HG03135 (cell line): ENCODE measurements around the gene NFIA.

Experiments
- ATAC-seq: cut with Tn5 transposase; IDR thresholded peaks from one replicate; pipeline ENCODE4 v1.9.1; 2021; ENCODE audit warnings: mild to moderate bottlenecking, moderate library complexity; ENCODE audit not compliant: unreplicated experiment

Gene NFIA

DNA sequence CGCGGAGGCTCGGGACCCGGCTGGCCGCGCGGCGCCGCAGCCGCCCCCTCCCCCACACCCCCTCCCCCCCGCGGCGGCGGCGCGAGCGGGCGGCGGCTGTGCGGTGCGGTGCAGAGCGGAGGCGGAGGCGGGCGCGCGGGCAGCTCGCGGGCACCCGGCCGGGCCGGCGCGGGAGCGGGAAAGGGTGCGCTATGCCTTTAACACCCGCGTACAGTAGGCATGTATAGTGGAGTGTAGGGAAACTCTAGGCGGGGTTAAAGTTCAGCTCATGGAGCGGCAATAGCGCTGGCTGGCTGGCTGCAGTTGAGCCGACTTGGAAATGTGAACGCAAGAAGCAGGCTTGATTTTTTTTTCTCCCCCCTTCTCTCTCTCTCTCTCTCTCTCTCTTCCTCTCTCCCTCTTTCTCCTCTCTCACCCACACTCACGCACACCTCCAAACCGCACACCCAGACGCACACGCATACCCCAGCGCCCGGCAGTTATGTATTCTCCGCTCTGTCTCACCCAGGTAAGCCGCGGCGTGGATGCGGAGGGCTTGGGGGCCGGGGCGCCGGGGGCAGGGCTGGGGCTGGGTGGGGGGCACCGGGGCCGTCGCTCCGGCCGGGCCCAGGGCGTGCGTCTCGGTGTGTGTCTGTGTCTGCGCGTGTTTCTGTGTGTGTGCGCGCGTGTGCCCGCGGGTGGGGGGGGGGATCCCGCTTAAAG, at the start of gene NFIA:
TSS of gene NFIA (plus strand) at position 251 of the 702 bp plus-strand sequence.
- no peak for ATAC-seq

DNA sequence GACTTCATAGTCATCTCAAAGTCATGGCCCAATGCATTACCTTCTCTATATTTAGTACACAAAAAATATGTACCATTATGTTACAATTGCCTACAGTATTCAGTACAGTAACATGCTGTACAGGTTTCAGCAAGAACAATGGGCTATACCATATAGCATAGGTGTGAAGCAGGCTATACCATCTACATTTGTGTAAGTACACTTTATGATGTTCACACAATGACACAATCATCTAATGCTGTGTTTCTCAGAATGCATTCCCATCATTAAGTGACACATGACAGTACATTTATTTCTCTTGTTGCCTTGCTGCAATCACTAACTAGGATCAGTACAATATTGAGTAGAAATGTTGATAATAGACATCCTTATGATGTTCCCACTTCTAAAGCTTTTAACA, 46.5 kb upstream of the NFIA start:
- ATAC-seq: no peak

DNA sequence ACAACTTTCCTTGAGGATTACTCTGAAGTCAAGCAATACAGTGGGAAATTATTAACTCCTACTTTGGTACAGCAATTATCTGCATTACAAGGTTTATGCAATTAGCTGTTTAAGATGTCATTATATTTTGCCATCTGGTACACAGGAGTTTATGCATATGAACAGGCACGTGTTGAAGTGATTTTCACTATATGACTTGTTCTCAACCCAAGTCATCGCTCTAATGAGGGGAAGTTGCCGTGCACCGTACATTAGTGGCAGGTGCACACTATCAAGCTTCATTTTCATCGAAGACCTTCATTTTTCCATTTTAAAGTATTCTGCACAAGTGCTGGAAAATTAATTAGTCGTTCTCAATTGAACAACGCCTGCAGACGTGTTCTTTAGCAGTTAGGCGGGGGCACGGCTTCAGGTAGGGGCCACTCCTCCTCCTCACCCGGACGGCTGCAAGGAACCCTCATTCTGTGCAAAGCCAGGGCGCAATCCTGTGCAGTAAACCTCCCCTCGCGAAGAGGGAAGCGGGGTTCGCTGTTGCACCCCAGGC, 39.8 kb upstream of the NFIA start:
- ATAC-seq: no peak

DNA sequence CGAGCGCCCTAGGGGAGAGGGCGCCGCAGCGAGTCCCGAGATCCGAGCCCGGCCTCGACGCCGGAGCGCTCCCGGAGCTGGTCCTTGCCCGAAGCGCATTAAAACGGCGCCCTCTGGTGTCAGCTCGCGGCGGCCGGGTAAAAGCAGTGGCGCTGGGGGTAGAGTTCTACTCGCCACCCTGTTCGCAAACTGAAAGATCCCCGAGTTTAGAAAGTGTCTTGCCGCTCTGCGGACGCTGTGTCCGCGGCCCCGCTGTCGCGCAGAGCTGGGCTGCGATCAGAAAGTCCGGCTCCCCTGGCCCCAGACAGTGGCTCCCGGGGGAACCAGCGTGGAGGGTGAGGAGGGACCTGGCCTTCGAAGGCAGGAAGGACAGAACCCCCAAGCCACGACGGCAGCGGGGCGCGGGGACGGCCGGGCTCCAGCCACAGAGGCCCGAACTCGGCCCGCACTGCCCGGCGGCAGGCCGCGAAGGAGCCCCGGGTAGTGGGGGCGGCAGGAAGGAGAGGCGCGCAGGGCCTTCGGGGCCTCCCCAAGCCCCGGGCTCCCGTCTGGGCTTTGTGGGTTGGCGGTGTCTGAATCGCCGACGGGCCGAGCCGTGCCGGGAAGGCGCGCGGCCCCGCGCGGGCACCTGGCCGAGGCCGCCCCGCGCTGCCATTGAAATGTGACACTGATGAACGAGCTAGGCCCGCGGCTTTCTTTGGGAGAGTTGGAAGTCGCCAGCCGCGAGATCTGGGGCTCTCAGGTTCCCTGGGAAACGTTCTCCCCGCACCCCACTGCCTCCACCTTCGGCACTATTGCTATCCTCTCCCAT, 39.1 kb upstream of the NFIA start:
- peak; percentile 62 for ATAC-seq

DNA sequence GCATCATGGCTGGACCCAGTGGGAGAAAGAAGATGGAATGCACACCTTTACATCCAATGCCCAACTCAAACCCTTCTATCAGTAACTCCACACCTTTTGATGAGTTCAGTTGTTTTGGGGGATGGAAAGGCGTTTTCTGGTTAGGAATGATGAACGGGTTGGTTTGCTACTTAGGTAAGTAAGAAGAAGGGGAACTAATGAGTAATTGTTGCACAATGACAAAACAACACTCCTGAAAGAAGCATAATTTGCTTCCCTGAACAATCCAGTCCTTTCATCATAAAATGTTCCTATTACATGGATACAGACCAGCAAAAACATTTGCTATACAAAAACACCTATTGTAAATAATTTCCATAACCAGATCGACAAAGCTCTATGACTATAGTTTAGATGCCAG, 35.9 kb upstream of the NFIA start:
- no peak for ATAC-seq

DNA sequence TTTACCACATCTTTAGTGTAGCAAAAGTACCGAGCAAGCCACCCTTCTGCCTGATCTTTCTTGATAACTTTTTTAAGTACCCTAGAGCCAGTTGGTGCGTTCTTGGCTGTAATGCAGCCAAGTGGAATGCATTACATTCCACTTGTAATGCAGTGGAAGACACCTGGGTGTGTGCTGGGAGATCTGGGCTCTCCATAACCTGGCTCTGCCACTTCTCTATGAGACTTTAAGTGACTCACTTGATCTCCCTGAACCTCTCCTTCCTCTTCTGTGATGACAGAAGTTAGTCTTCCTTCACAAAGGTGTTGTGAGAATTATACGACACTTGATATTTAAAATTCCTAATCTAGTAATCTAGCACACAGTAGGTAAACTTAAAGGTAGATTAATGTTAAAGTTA, 35.3 kb upstream of the NFIA start:
- ATAC-seq: no peak

DNA sequence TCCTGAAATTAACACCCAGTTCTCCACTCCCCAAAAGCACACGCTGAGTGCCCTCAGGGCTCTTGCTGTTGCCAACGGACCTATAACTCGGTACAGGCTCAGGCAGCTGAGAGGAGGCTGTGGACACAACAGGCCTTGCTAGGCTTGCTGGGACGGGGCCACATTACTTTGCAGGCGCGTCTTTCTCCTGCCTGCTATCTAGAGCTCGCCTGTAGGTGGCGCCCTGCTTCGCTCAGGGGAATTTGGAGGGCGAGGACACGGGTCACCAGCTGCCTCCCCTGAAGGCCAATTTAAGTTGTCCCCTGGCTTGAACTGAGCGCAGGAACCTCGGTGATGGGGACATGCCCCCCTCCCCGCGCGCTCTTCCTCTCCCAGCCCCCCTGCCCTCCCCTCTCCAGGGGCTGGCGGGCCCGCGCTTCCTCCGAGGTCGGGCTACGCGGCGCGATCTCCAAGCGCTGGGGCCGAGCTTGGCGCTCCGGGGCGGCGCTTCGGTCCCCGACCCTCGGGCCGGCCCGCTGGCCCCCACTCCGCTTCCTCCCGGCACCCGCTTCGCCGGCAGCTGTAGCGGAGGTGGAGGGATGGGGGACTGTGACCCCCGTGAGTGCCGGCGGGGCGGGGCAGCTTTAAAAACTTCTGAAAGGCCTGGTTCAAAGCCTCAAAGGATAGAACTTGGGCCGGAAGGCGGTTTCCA, 32.4 kb upstream of the NFIA start:
- ATAC-seq: peak; percentile 66

DNA sequence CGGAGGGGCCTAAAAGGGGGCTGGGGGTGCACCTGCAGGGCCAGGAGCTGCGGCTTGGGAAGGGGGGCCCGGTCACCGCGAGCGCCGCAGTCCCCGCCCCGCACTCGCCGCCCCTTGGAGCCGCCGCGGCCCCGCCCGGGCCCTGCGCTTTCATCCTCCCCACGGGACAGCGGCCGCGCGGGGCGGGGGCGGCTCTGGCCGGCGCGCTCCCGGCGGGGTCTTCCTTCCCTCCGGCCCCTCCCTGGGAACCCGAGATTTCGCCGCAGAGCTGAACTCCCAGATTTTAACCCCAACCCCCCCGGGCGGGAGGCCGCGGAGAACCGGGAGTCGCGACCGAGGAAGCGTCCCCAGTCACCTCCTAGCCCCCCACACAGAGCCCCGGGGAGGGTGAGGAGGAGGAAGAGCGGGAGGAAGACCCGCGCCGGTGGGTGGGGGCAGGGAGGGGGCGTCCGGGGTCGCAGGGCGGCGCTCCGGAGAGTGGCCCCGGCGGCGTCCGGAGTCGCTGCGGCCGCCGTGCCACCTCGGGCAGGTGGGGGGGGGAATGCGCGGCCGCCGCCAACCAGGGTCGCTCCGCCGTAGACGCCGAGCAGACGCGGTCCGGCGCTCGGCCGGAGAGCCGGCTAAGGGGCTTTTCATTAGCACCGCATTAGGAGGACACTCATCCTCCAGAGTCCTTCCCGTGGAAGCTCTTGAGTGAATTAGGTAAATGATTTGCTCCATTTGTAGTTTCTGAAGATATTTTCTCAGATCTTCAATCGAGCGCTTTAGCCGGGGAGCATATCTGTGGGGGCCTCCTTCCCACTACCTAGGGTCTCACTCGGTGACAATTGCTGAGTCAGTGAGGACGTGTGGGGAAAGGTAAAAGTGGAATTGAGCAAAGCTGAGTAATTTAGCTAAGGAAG, 31.6 kb upstream of the NFIA start:
- ATAC-seq: no peak

DNA sequence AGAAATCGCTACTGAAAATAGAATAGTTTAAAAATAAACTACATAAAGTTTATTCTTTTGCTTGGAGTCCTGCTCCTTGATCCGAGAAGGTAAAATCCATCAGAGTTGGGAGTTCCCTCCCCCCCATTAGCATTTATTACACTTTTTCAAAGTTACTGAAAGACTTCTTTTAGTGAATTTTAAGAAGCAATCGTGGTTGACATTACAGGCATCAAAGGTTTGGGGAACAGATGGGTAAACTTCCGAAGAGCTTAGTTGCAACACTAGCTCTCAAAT, 31.0 kb upstream of the NFIA start:
- ATAC-seq: no peak

DNA sequence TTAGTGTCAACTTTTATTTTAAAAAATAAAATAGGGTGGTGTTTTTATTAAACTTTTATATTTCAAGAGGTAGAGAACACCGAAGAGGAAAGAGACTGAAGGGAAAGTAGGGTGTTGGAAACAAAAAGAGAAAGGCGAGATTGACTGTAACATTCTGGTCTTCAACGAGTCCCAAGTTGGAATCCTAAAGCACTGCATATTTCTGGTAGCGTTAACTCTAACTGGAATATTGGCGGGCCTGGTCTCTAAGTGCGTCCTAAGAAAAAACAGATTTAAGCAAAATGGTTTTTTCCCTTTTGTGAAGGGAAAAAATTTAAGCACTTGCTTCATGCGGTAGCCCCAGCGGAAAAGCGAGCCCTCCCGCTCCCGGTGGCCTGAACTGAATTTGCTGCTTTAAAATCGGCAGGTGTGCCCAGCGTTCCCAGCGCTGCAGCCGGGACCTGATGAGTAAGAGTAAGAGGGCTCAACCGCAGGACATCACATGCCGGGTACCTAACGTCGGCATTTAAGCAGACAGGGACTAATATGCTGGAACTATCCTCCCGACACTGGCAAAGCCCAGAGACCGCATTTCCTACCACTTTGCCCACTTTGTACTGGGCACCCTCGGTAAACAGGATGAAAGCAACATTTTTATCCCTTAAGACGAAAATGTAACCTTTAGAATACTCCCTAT, 30.5 kb upstream of the NFIA start:
- ATAC-seq: no peak

DNA sequence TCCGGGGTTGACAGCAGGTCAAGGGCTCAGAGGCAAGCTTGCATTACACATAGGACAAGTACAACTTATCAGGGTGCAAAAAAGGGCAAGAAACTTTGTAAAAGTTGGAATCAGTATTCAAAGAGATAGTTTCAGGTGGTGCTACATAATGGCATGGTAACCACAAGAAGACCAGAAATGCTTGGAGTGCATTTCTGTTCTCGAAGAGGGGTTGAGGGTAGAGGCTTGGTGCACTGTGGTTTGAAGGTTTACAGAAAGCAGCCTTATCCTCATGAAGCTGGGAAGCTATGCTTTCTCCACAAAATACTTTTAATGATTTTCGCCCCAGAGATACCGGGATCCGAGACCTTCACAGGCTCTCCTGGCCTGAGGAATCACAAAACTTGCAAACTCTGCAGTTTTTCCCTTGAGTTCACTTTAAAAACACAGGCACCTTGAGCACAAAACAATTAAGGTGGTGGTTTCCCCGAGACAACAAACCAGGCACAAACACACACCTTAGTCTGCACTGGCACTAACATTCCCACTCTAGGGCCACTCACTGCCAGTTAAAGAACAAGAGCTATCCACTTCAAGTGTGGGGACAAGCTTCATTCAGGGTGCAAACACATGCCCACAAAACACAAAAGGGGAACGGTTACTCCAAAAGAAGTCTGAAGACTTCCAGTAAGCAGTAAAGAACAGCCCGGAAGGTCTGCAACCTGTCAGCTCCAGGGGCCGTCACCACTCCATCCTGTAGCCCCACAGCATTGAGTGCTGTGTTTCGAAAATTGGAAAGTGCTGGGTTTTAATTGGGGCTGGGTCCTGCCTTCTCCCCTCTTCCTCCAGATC, 29.8 kb upstream of the NFIA start:
- no peak for ATAC-seq

DNA sequence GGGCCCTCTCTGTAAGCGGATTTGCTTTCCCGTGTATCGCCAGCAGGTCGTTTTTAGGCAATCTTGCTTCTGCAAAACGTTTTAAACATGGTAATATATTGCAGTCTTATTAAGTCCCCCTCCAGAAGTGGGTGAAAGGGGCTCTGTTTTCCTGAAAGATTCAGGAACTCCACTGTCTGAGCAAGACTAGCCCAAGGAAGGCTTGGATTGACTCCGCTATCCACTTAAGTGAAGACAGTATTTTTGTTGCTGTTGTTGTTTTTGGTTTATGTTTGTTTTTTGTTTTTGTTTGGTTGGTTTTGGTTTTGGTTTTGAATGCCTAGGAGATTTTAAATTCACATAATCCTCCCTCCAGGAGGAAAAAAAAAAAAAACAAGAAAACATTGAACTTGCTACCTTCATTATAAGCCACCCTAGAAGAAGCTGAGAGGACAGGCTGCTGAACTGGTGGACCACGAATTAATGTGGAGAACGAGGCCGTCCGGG, 29.1 kb upstream of the NFIA start:
- ATAC-seq: no peak

DNA sequence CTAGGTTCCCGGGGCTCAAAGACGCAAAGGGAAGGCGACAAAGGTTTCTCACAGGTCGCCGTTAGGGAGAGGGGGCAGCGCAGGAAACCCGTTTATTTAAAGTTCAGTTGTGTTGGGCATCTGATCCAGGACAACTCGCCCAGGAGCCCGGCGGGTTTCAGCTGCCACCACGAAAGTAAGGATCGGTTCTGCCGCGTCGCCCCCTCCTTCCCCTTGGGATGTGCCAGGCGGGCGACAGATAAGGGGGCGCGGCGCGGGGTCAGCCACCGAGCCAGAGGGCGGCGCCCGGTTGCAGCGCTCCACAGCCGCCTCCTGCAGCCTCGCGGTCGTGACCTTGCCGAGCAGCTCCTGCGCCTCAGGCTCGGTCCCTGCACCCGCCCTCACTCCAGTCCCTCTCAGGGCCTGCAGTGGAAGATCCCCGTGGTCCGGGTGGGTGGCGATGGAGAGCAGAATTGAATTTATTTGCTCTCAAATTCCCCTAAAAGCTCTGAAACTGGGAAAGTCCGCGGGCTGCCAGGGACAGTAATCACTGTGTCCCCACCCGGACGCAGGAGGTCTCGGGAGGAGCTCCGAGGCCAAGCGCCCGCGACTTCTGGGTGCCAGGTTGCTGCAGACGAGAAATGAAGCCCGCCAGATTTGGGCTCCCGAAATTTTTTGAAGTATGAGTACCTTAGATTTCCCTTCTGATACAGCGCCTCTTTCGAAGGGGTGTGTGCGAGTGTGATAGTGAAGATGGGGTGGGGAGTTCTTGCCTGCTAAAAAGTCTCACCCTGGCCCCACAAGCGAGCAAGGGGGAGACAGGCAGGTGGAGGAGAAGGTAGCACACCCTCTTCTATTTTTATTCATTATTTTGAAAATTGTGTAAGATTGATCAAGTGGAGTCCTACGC, 28.4 kb upstream of the NFIA start:
- ATAC-seq: no peak

DNA sequence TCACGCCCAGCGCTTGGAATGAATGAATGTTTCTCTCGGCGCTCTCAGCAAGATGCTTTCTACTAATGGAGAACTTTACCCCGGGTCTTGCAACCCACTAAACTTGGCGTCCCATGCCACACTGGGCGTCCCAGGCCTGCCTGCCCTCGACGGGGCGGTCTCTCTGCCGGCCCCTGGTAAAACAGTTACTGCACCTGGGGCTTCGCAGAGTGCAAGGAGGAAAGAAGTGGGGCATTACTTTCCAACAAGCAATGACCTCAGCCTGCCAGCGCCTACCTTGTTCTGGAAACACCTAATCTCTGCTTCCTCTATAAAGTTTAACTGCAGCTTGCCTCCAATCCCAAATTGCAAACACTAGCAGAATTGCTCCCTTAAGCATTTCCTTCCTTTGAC, 27.8 kb upstream of the NFIA start:
- no peak for ATAC-seq

DNA sequence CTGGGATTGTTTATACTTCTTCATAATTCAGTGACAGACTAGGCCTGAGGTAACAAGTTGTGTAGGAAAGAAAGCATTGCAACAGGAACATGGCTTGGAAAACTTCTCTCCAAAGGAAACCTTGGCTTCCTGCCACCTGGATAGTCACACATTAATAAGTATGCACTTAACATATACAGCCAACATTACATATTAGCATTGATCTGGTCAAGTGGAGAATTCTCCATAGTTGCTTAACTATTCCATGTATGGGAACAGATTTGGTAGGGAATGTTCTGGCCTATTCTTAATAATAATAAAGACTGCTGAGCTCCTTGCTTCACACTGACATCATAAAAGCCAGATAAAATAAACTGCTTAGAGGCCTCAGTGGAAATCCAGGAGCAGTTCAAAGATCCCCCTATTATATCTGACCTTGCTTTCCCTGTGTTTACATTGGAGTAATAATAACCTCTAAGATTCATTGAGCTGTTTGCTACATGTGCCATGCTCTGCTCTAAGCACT, 27.2 kb upstream of the NFIA start:
- ATAC-seq: no peak

DNA sequence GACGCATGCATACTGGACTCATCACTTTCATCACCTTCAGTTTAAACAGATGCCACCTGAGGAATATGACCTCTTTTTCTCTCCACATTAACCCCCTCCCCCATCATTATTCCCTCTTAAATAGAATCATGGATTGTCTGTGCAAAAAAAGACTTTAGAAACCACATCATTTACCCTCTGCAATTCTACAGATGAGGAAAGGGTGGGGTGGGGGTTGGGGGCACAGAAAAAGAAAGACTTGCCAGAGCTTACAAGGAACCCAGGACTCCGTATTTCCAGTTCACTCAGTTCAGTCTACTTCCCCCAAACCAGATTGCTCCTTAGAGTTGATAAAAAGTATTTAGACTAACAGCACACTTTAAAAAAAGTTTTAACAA, 26.2 kb upstream of the NFIA start:
- no peak for ATAC-seq

DNA sequence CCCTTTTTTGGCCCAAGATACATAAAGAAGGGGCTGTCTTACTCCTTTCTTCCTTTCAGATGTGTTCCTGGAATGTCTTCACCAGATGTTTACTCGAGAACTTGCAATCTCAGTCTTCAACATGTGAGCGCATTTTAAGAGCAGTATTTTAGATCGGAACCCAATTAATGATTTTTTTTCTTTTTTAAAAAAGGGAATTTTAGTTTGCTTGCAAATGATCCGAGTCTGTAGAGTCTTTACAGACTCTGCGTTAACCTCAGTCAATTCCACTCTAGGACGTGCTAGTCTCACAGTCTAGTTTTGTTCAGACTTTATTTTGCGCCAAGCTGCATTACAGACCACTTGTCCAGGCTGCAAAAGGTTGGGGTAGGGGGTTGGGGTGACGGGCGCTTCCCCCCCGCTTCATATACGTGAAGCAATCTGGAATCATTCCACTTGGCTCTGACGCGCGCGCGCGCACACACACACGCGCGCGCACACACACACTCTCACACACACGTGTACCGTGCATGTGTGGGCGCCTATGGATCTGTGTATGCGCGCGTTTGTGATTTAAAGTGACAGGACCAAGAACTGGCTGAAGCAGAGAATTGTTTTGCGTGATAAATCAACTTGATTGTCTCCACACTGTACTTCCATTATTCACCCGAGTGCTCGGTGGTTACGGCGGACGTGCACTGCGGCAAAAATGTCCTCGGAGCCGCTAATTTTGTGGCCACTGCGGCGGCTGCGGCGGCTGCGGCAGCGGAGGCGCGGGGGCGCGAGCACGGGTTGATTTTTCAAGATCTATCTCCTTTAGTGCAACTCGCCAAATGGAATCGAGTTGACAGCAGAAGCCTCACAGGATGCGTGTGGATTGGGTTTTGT, 25.6 kb upstream of the NFIA start:
- ATAC-seq: no peak
